Neuronal stem cell (in vitro differentiated cells): ENCODE measurements around the gene TAS1R2.
A peak's percentile ranks its signal among the peaks of the same experiment; 100 is the strongest.

Experiments used
- DNase-seq: peaks from one replicate; pipeline ENCODE4 v3.0.0-alpha.2; 2013; ENCODE audit warnings: low spot score
- H2AFZ ChIP-seq: one replicate; pipeline ENCODE4 v1.6.1; 2013; ENCODE audit warnings: mild to moderate bottlenecking, low read length, inconsistent platforms
- H2AK5ac ChIP-seq: 2 replicates; pipeline ENCODE4 v1.6.1; 2013; ENCODE audit warnings: low read depth, mild to moderate bottlenecking, inconsistent platforms, low read length, moderate library complexity, mixed read lengths
- H2BK120ac ChIP-seq: 2 replicates; pipeline ENCODE4 v1.6.1; 2013; ENCODE audit warnings: low read depth, mild to moderate bottlenecking, inconsistent platforms, low read length, moderate library complexity, mixed read lengths
- H2BK12ac ChIP-seq: one replicate; pipeline ENCODE4 v1.6.1; 2013; ENCODE audit warnings: low read length, inconsistent platforms
- H2BK15ac ChIP-seq: 2 replicates; pipeline ENCODE4 v1.6.1; 2013; ENCODE audit warnings: mild to moderate bottlenecking, low read length, inconsistent platforms, mixed read lengths
- H2BK5ac ChIP-seq: one replicate; pipeline ENCODE4 v1.6.1; 2013; ENCODE audit warnings: inconsistent platforms, mild to moderate bottlenecking, low read length, moderate library complexity
- H3K14ac ChIP-seq: one replicate; pipeline ENCODE4 v1.6.1; 2013; ENCODE audit warnings: low read length, inconsistent platforms
- H3K18ac ChIP-seq: 2 replicates; pipeline ENCODE4 v1.6.1; 2013; ENCODE audit warnings: low read length, inconsistent platforms
- H3K23ac ChIP-seq: 2 replicates; pipeline ENCODE4 v1.6.1; 2013; ENCODE audit warnings: low read depth, mild to moderate bottlenecking, mixed read lengths, low read length, inconsistent platforms; ENCODE audit not compliant: poor library complexity
- H3K27ac ChIP-seq: replicated peaks from 3 replicates; pipeline ENCODE4 v1.5.1; 2013; ENCODE audit warnings: low read length, inconsistent platforms
- H3K27me3 ChIP-seq, 3 experiments: 2 replicates each; pipeline ENCODE4 v1.6.1; 2013; ENCODE audit warnings: low read length in 3 of 3, mild to moderate bottlenecking in 2 of 3, inconsistent platforms in 1 of 3, low read depth in 1 of 3, mixed read lengths in 1 of 3, moderate library complexity in 1 of 3; ENCODE audit not compliant: control insufficient read depth in 3 of 3, insufficient read depth in 3 of 3
- H3K36me3 ChIP-seq, 2 donors: replicated peaks in 1 of 2; 2 replicates each; pipeline ENCODE4 v1.6.1; 2013; ENCODE audit warnings: low read length in 2 of 2; ENCODE audit not compliant: control insufficient read depth in 2 of 2, insufficient read depth in 2 of 2
- H3K4ac ChIP-seq: 2 replicates; pipeline ENCODE4 v1.6.1; 2013; ENCODE audit warnings: inconsistent platforms, mild to moderate bottlenecking, low read length, moderate library complexity
- H3K4me1 ChIP-seq, 2 donors: 1 replicate in 1 of 2; 2 replicates in 1 of 2; pipeline ENCODE4 v1.6.1; 2013; ENCODE audit warnings: low read length in 2 of 2, low read depth in 1 of 2; ENCODE audit not compliant: control insufficient read depth in 2 of 2, insufficient read depth in 1 of 2
- H3K4me2 ChIP-seq: one replicate; pipeline ENCODE4 v1.6.1; 2013; ENCODE audit warnings: mild to moderate bottlenecking, low read length, inconsistent platforms; ENCODE audit not compliant: insufficient read depth, poor library complexity, severe bottlenecking
- H3K4me3 ChIP-seq, 2 donors: 2 replicates each; pipeline ENCODE4 v1.5.1; 2013; ENCODE audit warnings: low read length in 2 of 2, mild to moderate bottlenecking in 2 of 2, inconsistent platforms in 1 of 2, moderate library complexity in 1 of 2
- H3K79me1 ChIP-seq: one replicate; pipeline ENCODE4 v1.6.1; 2013; ENCODE audit warnings: low read depth, mild to moderate bottlenecking, inconsistent platforms, low read length, moderate library complexity
- H3K9ac ChIP-seq: one replicate; pipeline ENCODE4 v1.6.1; 2013; ENCODE audit warnings: mild to moderate bottlenecking, low read depth, low read length, inconsistent platforms; ENCODE audit not compliant: poor library complexity
- H3K9me3 ChIP-seq, 2 donors: replicated peaks in 1 of 2; 2 replicates each; pipeline versions ENCODE3 to v1.6.1; 2013; ENCODE audit warnings: low read length in 2 of 2, mild to moderate bottlenecking in 2 of 2, inconsistent platforms in 1 of 2, low read depth in 1 of 2, mixed read lengths in 1 of 2, moderate library complexity in 1 of 2; ENCODE audit not compliant: control insufficient read depth in 2 of 2, insufficient read depth in 1 of 2
- H4K8ac ChIP-seq: one replicate; pipeline ENCODE4 v1.6.1; 2013; ENCODE audit warnings: low read depth, mild to moderate bottlenecking, inconsistent platforms, low read length, moderate library complexity
- H4K91ac ChIP-seq: one replicate; pipeline ENCODE4 v1.6.1; 2013; ENCODE audit warnings: low read length, low read depth, mild to moderate bottlenecking, inconsistent platforms; ENCODE audit not compliant: poor library complexity
- WGBS, 2 donors: extraction: QIAGEN DNeasy Blood & Tissue Kit; methylation state at CpG; one replicate each; pipeline ENCODE4 v1.1.7; 2013; ENCODE audit warnings: missing lambda C conversion rate in 2 of 2, mixed read lengths in 1 of 2; ENCODE audit not compliant: insufficient read length in 2 of 2, insufficient replicate concordance in 1 of 2; ENCODE audit errors: extremely low coverage in 2 of 2; 5-methylcytosine and 5-hydroxymethylcytosine counted together

TAS1R2 gene

DNA sequence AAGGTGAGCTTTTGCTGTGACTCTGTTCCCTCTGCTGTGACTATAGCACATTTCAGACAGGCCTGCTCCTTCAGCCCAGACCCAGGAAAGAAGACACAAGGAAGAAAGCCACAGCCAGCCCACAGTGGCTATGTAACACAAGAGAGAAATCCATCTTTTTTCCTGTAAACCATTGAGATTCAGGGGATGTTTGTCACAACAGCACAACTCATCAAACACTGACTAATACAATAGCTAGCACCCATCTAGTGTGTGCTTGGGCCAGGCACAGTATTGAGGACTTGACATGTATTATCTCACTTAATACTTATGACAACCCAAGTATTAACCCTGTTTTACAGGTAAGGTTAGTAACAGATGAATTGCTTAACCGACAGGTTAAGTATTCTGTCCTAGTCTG, 29.8 kb downstream of the TAS1R2 start:
- Histone ChIP-seq H2BK120ac (no peak overlapping the region), H2BK15ac (no peak overlapping the region), H3K9me3 (peaks cover 6 to 7% of the 10 kb centered on the region in 2 donors), H3K79me1 (no peaks in the 10 kb centered on the region), H3K23ac (no peak overlapping the region), H4K91ac (no peak overlapping the region), H3K4me1 (no peaks in the 10 kb centered on the region), H3K27ac (no peak overlapping the region), H3K14ac (no peak overlapping the region), H2BK5ac (no peak overlapping the region), H3K4ac (no peak overlapping the region), H2AK5ac (no peak overlapping the region), H3K36me3 (no peaks in the 10 kb centered on the region), H4K8ac (no peak overlapping the region), H2BK12ac (no peak overlapping the region), H3K18ac (no peak overlapping the region), H2AFZ (no peak overlapping the region), H3K27me3 (peaks cover 0 to 1% (median 0%) of the 10 kb centered on the region in 3 experiments), H3K4me2 (no peak overlapping the region), H3K9ac (no peak overlapping the region), H3K4me3 (no peak overlapping the region)
- no peak for DNase-seq
- no CpG with 5 or more reads among the region's 1 CpG for WGBS, 2 donors

DNA sequence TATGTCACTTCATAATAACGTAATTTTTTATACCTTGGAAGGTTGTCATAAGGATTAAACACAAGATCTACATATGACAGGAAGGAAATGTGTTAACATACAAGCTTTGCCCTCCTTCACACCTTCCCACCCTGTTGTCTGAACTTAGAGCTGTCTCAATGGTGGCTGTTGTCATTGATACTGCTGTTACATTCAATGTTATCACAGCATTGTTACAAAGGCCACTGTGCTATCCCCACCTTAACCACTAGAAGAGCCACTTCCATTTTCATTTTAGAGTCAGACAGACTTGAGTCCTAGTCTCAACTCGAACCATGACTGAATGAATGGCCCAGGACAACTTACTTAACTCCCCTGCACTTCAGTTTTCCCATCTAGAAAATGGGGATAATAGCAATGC, 31.2 kb downstream of the TAS1R2 start:
- H3K27ac ChIP-seq, result no peak overlapping the region
- no peak overlapping the region for H2BK5ac ChIP-seq
- H3K23ac ChIP-seq, result no peak overlapping the region
- no peak overlapping the region for H3K14ac ChIP-seq
- DNase-seq, result no peak
- H3K4ac ChIP-seq, result no peak overlapping the region
- H2AK5ac ChIP-seq, result no peak overlapping the region
- H3K79me1 ChIP-seq, result no peaks in the 10 kb centered on the region
- no peak overlapping the region for H4K8ac ChIP-seq
- no peak overlapping the region for H3K18ac ChIP-seq
- H2AFZ ChIP-seq, result no peak overlapping the region
- peaks cover 6 to 7% of the 10 kb centered on the region in 2 donors for H3K9me3 ChIP-seq
- no peaks in the 10 kb centered on the region for H3K4me1 ChIP-seq
- H3K36me3 ChIP-seq, result no peaks in the 10 kb centered on the region
- WGBS, 2 donors, result no CpG with 5 or more reads among the region's 2 CpGs
- H2BK120ac ChIP-seq, result no peak overlapping the region
- H3K9ac ChIP-seq, result no peak overlapping the region
- no peak overlapping the region for H3K4me2 ChIP-seq
- H4K91ac ChIP-seq, result no peak overlapping the region
- no peak overlapping the region for H2BK12ac ChIP-seq
- H3K4me3 ChIP-seq, result no peak overlapping the region
- H2BK15ac ChIP-seq, result no peak overlapping the region
- no peaks in the 10 kb centered on the region for H3K27me3 ChIP-seq

DNA sequence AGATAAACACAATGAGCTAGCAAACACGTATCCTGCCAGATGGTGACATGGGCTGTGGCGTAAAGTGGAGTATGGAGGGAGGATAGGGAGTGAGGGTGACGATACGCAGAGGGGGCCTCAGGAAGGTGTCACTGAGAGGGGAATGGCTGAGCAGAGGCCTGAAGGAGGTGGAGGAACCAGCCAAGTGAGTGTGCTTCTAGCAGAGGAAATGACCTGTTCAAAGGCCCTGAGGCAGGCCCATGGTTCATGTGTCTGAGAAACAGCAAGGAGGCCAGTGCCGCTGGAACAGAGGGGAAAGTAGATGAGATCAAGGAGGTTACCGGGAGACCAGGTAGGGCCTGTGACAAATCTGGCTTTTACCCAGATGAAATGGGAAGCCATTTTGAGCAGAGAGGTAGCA, 36.0 kb downstream of the TAS1R2 start:
- Histone ChIP-seq H2BK5ac (no peak overlapping the region), H3K79me1 (no peaks in the 10 kb centered on the region), H4K91ac (no peak overlapping the region), H3K27ac (no peak overlapping the region), H2BK120ac (no peak overlapping the region), H3K4me3 (peak overlapping the region in 1 of 2 donors; percentile 24), H3K27me3 (peaks cover 0 to 17% (median 14%) of the 10 kb centered on the region in 3 experiments), H3K9me3 (peaks cover 6 to 7% of the 10 kb centered on the region in 2 donors), H3K4ac (no peak overlapping the region), H2BK12ac (no peak overlapping the region), H3K36me3 (no peaks in the 10 kb centered on the region), H2BK15ac (no peak overlapping the region), H4K8ac (no peak overlapping the region), H2AK5ac (no peak overlapping the region), H3K18ac (no peak overlapping the region), H3K23ac (no peak overlapping the region), H3K9ac (no peak overlapping the region), H2AFZ (no peak overlapping the region), H3K14ac (no peak overlapping the region), H3K4me1 (peaks cover 0 to 2% of the 10 kb centered on the region in 2 donors), H3K4me2 (no peak overlapping the region)
- no peak for DNase-seq
- WGBS, 2 donors, result no CpG with 5 or more reads among the region's 6 CpGs

DNA sequence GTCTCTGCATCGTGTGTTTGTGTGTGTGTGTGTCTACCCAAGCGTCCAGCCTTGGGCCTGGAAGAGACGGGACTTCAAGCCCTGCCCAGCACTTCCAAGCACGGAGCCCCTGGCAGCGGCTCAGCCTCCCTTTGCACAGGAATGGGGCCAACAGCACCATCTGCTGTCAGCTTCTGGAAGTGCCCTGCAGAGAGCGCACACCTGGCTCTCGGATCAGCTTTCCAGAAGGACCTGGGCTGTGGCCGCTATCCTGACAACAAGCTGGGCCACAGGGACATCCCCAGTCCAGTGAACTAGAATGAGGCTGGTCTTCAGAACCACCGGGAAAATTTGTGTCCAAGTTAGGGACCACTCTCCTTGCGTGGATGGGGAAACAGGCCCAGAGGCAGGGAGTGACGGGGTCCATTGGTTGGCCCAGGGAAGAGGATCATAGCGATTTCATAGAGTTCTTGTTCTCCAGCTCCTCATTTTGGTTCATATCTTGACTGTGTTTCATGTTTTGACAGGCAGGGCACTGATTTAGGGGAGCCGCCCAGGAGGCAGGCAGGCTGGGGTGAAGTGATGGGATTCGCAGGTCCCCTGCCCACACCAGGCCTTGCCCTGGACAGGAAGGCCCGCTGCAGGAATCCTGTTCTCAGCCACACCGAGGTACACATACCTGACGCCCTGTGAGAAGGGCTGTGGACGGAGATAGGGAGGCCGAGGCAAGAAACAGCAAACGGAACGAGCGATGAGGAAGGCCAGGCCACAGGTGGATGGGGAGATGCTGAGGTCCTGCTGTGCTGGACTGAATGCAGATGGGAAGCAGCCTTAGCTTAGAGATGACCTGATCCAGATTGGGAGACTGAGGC, 38.4 kb downstream of the TAS1R2 start:
- Histone ChIP-seq H3K4me3 (no peak overlapping the region), H2AFZ (no peak overlapping the region), H3K79me1 (no peaks in the 10 kb centered on the region), H3K4ac (no peak overlapping the region), H3K18ac (no peak overlapping the region), H3K23ac (no peak overlapping the region), H3K27me3 (peaks cover 0 to 25% (median 17%) of the 10 kb centered on the region in 3 experiments), H2BK12ac (peak overlapping the region; percentile 0), H3K14ac (no peak overlapping the region), H2BK15ac (no peak overlapping the region), H4K91ac (no peak overlapping the region), H2AK5ac (peak overlapping the region; percentile 2), H3K9me3 (no peaks in the 10 kb centered on the region), H3K4me2 (no peak overlapping the region), H2BK120ac (no peak overlapping the region), H4K8ac (no peak overlapping the region), H3K27ac (no peak overlapping the region), H3K4me1 (peaks cover 0 to 2% of the 10 kb centered on the region in 2 donors), H3K9ac (no peak overlapping the region), H3K36me3 (no peaks in the 10 kb centered on the region), H2BK5ac (no peak overlapping the region)
- DNase-seq, result peak; percentile 78
- WGBS, 2 donors, result no CpG with 5 or more reads among the region's 22 CpGs
